ENCODE measurements around the gene KRT13. TPM values are rescaled to one million over a fixed set of nuclear protein-coding genes. Genes with fewer than 3 reads are reported as not detected.

The KRT13 gene
- total and polyA plus RNA-seq, 2 experiments from 2014 or later = not detected

GRCh38 chr17:41520821-41521521 is 15.6 kb upstream of the KRT13 start (continued):
- TF ChIP-seq ETS1 (IDR thresholded peaks at IDR 0.05) = no peak

GRCh38 chr17:41519501-41520224 is 14.3 kb upstream of the KRT13 start:
- no peak for DNase-seq (ENCODE audit: low spot score)
- H3K9me2 ChIP-seq (ENCODE audit: insufficient read depth) = no peaks in the 10 kb centered on the region
- Mint-ChIP-seq H3K4me3 (no peak overlapping the region), H3K9me3 (no peaks in the 10 kb centered on the region), H3K36me3 (ENCODE audit: low read depth) (peaks cover 20% of the 10 kb centered on the region), H3K4me1 (peaks cover 21% of the 10 kb centered on the region), H3K27me3 (ENCODE audit: insufficient read depth, low read depth, poor library complexity) (peaks cover 18% of the 10 kb centered on the region), H3K27ac (no peak overlapping the region)
- H3K27ac ChIP-seq (ENCODE audit: low read depth) = no peak overlapping the region
- H3K79me2 ChIP-seq (replicated peaks; ENCODE audit: insufficient read depth) = no peaks in the 10 kb centered on the region
- no peaks in the 10 kb centered on the region for H4K20me1 ChIP-seq (replicated peaks; ENCODE audit: insufficient read depth)
- no peak overlapping the region for H2AFZ ChIP-seq
- no peaks in the 10 kb centered on the region for H3K27me3 ChIP-seq (ENCODE audit: insufficient read depth)
- H3K4me1 ChIP-seq (ENCODE audit: insufficient read depth) = peaks cover 12% of the 10 kb centered on the region; the same call in 1 of the 2 replicates
- H3K4me3 ChIP-seq = no peak overlapping the region
- H3K36me3 ChIP-seq (ENCODE audit: insufficient read depth) = 0 out of 2 replicates have a peak, but pooled peaks cover 9% of the 10 kb centered on the region
- no peak for ATAC-seq
- 0 out of 2 replicates have a peak, but pooled peaks cover 4% of the 10 kb centered on the region for H3F3A ChIP-seq (replicated peaks; ENCODE audit: low read depth)
- no peak overlapping the region for H3K4me2 ChIP-seq
- TF ChIP-seq, protein P1, sequence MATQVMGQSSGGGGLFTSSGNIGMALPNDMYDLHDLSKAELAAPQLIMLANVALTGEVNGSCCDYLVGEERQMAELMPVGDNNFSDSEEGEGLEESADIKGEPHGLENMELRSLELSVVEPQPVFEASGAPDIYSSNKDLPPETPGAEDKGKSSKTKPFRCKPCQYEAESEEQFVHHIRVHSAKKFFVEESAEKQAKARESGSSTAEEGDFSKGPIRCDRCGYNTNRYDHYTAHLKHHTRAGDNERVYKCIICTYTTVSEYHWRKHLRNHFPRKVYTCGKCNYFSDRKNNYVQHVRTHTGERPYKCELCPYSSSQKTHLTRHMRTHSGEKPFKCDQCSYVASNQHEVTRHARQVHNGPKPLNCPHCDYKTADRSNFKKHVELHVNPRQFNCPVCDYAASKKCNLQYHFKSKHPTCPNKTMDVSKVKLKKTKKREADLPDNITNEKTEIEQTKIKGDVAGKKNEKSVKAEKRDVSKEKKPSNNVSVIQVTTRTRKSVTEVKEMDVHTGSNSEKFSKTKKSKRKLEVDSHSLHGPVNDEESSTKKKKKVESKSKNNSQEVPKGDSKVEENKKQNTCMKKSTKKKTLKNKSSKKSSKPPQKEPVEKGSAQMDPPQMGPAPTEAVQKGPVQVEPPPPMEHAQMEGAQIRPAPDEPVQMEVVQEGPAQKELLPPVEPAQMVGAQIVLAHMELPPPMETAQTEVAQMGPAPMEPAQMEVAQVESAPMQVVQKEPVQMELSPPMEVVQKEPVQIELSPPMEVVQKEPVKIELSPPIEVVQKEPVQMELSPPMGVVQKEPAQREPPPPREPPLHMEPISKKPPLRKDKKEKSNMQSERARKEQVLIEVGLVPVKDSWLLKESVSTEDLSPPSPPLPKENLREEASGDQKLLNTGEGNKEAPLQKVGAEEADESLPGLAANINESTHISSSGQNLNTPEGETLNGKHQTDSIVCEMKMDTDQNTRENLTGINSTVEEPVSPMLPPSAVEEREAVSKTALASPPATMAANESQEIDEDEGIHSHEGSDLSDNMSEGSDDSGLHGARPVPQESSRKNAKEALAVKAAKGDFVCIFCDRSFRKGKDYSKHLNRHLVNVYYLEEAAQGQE (IDR thresholded peaks at IDR 0.05; ENCODE audit: unreplicated experiment) = no peak
- TF ChIP-seq ZNF114 (CRISPR knock-in tag; IDR thresholded peaks at IDR 0.05) = no peak
- TF ChIP-seq POLR2AphosphoS5 (IDR thresholded peaks at IDR 0.05; ENCODE audit: low read depth) = no peak
- no peak for TF ChIP-seq EZH2 (IDR thresholded peaks at IDR 0.05; ENCODE audit: low read depth, unreplicated experiment)
- TF ChIP-seq ZNF331 (CRISPR knock-in tag; IDR thresholded peaks at IDR 0.05; ENCODE audit: low read depth) = no peak
- TF ChIP-seq NANOG (IDR thresholded peaks at IDR 0.05; ENCODE audit: borderline replicate concordance) = no peak
- no peak for TF ChIP-seq CREB1 (CRISPR knock-in tag; IDR thresholded peaks at IDR 0.05; ENCODE audit: low read depth)
- no peak for TF ChIP-seq JUNB (IDR thresholded peaks at IDR 0.05; ENCODE audit: unreplicated experiment)
- TF ChIP-seq ETS1 (IDR thresholded peaks at IDR 0.05) = no peak
- no peak for TF ChIP-seq STAT1 (IDR thresholded peaks at IDR 0.05; ENCODE audit: unreplicated experiment)
- TF ChIP-seq, protein P2, sequence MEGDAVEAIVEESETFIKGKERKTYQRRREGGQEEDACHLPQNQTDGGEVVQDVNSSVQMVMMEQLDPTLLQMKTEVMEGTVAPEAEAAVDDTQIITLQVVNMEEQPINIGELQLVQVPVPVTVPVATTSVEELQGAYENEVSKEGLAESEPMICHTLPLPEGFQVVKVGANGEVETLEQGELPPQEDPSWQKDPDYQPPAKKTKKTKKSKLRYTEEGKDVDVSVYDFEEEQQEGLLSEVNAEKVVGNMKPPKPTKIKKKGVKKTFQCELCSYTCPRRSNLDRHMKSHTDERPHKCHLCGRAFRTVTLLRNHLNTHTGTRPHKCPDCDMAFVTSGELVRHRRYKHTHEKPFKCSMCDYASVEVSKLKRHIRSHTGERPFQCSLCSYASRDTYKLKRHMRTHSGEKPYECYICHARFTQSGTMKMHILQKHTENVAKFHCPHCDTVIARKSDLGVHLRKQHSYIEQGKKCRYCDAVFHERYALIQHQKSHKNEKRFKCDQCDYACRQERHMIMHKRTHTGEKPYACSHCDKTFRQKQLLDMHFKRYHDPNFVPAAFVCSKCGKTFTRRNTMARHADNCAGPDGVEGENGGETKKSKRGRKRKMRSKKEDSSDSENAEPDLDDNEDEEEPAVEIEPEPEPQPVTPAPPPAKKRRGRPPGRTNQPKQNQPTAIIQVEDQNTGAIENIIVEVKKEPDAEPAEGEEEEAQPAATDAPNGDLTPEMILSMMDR (conservative IDR thresholded peaks at IDR 0.05; ENCODE audit: low read depth in 2 of 2) = no peak
